Measurements from ENCODE around the gene OR1F1. TPM values are rescaled to one million over a fixed set of nuclear protein-coding genes. Genes with fewer than 3 reads are reported as not detected.

Gene OR1F1
- total and polyA plus RNA-seq, 9 of the 15 experiments (the other 6 are each of a cell fraction or from before 2014, with no cell fraction given) = 0.15 to 0.61 (median 0.35) TPM; not detected in 3

GRCh38 chr16:3152991-3153368 lies 35.0 kb upstream of the OR1F1 start (continued):
- TF ChIP-seq USF1 (CRISPR knock-in tag; IDR thresholded peaks at IDR 0.05) = no peak
- no peak for TF ChIP-seq PML (IDR thresholded peaks at IDR 0.05; ENCODE audit: low read length)
- no peak for TF ChIP-seq ZNF707 (CRISPR knock-in tag; conservative IDR thresholded peaks at IDR 0.05)
- TF ChIP-seq KLF10 (CRISPR knock-in tag; IDR thresholded peaks at IDR 0.05) = no peak
- no peak for TF ChIP-seq ZNF41 (CRISPR knock-in tag; conservative IDR thresholded peaks at IDR 0.05)
- TF ChIP-seq MTA1 (IDR thresholded peaks at IDR 0.05; ENCODE audit: borderline replicate concordance) = no peak
- 0 out of 4 replicates have a peak, but pooled peaks of 1 of the 2 experiments have one; percentile 16 for TF ChIP-seq SIX5 (IDR thresholded peaks at IDR 0.05; ENCODE audit: borderline replicate concordance in 1 of 2, insufficient read depth in 1 of 2, low read depth in 1 of 2, low read length in 2 of 2)
- no peak for TF ChIP-seq EWSR1 (IDR thresholded peaks at IDR 0.05; ENCODE audit: borderline replicate concordance, low read depth, partially characterized antibody)
- no peak for TF ChIP-seq MAFF (IDR thresholded peaks at IDR 0.05; ENCODE audit: low read length)
- no peak for TF ChIP-seq SRSF9 (IDR thresholded peaks at IDR 0.05; ENCODE audit: borderline replicate concordance, low read depth, low read length)
- no peak for TF ChIP-seq REST (IDR thresholded peaks at IDR 0.05; ENCODE audit: borderline replicate concordance)
- TF ChIP-seq REST (CRISPR knock-in tag; IDR thresholded peaks at IDR 0.05; ENCODE audit: low read depth) = no peak
- TF ChIP-seq YY1 (IDR thresholded peaks at IDR 0.05; ENCODE audit: borderline replicate concordance in 1 of 3, control insufficient read depth in 1 of 3, extremely low read depth in 1 of 3, insufficient read depth in 3 of 3, insufficient read length in 1 of 3, insufficient replicate concordance in 2 of 3, low read depth in 1 of 3, low read length in 2 of 3) = no peak
- TF ChIP-seq CBX1 (IDR thresholded peaks at IDR 0.05; ENCODE audit: low read depth) = 0 out of 2 replicates have a peak, but pooled peaks have one; percentile 15
- no peak for TF ChIP-seq CBFA2T3 (IDR thresholded peaks at IDR 0.05)
- no peak; the same call in 1 of the 2 replicates for TF ChIP-seq ZEB2 (IDR thresholded peaks at IDR 0.05)
- TF ChIP-seq ZMIZ1 (IDR thresholded peaks at IDR 0.05; ENCODE audit: low read depth in 2 of 2, low read length in 2 of 2) = no peak
